ENCODE measurements around the gene PLCB1. TPM values are rescaled to one million over a fixed set of nuclear protein-coding genes. Genes with fewer than 3 reads are reported as not detected.
A peak's percentile ranks its signal among the peaks of the same experiment; 100 is the strongest.

PLCB1 gene
- polyA plus RNA-seq, 3 donors = 36.5 to 51.1 (median 46.4) TPM

GRCh38 chr20:8399947-8400346 is 267.9 kb downstream of the PLCB1 start:
- no peak for DNase-seq (ENCODE audit: extremely low read depth in 1 of 11, low read depth in 9 of 11, low spot score in 4 of 11)

- DNase-seq (ENCODE audit: extremely low read depth in 1 of 11, low read depth in 9 of 11, low spot score in 4 of 11) = no peak
Observed at GRCh38 chr20:8400486-8400885, 268.4 kb downstream of the PLCB1 start.

DNA sequence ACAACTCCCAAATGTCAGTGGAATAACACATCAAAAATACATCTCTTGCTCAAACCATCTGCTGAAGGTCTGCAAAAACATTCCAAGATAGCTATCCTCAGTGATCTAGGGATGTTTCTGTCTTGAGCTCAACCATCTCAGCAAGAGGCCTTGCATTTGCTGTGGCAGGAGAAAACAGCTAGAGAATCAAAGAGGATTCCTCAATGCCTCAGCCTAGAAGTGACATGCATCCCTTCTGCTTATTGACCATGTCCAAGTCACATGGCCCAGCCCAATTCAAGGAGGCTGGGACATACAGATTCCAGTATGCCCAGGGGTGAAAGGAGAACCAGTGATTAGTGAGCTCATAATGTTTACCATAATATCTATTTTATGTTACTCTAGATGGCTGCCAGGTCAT is 269.5 kb downstream of the PLCB1 start:
- DNase-seq (ENCODE audit: extremely low read depth in 1 of 11, low read depth in 9 of 11, low spot score in 4 of 11) = no peak

DNA sequence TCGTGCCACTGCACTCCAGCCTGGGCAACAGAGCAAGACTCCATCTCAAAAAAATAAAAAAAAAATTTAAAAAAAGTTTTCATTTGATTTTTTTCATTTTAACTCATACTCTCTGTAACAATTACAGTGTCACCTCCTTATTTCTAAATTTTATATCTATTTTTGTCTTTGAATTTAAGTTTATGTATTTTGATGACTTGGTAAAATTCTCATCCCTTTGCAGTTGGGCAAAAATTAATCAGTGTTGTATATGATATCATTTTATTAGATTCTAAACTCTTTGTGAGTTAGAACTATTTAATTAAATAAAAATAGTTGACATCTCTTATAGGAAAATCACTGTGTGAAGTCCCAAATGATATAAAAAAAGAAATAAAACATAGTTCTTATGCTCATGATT is 270.7 kb downstream of the PLCB1 start:
- DNase-seq (ENCODE audit: extremely low read depth in 1 of 11, low read depth in 9 of 11, low spot score in 4 of 11) = no peak

GRCh38 chr20:8404912-8405635 is 273.0 kb downstream of the PLCB1 start:
- no peak for DNase-seq (ENCODE audit: extremely low read depth in 1 of 11, low read depth in 9 of 11, low spot score in 4 of 11)

- no peak for DNase-seq (ENCODE audit: extremely low read depth in 1 of 11, low read depth in 9 of 11, low spot score in 4 of 11)
Observed at GRCh38 chr20:8406391-8406790, 274.3 kb downstream of the PLCB1 start.

- no peak for DNase-seq (ENCODE audit: extremely low read depth in 1 of 11, low read depth in 9 of 11, low spot score in 4 of 11)
Observed at GRCh38 chr20:8408587-8409307, 276.7 kb downstream of the PLCB1 start.

DNA sequence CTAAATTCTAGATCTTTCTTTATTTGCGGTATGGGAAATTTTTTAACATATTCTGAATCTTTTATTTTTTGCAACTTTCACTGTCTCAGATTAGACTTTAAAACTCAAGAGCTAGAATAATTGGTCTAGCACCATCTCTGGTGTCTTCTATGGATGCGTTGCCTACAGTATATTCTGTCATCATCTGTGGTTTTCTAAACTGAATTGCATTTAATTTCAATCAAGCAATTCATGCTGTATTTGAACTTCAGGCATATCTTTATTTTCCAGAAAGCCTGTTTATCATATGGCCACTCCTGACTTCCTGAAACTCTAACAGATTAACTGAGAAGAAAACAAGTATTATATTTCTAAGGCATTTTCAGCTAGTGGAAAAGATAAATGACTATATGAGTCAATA is 281.6 kb downstream of the PLCB1 start:
- DNase-seq (ENCODE audit: extremely low read depth in 1 of 11, low read depth in 9 of 11, low spot score in 4 of 11) = no peak

DNA sequence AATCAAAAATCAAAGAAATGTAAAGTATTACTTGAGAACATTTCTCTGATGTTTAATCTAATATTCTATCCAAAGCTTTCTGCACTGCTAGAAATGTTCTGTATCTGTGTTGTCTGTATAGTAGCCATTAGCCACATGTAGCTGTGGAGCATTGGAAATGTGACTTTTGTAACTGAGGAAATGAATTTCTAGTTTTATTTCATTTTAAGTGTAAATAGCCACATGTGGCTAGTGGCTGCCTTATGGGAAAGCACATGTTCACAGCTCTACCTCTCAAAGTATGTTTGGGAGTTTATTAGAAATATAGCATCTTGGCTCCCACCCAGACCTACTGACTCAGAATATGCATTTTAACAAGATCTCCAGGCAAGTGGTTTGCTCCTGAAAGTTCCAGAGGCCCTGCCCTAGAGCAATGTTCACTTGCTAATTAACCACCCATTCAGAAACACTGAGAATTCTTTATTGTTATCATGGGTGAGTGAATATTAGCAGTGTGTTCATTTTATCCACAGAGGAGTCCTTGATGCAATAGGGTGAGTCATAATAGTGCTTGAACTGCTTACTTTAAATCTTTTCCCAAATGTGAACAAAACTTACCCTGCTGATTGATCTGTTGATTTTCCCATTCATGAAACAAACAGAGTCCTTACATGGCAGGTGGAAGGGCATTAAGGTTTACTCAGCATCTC is 282.7 kb downstream of the PLCB1 start:
- no peak for DNase-seq (ENCODE audit: extremely low read depth in 1 of 11, low read depth in 9 of 11, low spot score in 4 of 11)

DNA sequence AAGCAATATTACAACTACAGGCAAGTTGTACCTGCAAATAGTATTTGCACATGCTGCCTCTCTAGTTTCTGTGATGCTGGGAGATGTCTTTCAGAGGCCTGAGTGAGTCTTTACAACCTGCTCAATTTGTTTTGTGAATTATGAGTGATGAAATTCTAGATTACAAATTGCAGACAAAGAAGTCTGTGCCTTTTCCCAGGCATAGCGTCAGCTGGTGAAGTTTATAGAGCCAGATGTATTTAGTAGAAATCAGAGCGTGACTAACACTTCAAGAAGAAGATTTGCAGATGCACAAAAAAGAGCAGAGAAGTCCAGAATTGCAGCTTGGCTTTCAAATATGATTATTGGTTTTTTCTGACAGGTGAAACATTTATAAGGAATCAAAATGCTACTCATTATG is 289.9 kb downstream of the PLCB1 start:
- no peak for DNase-seq (ENCODE audit: extremely low read depth in 1 of 11, low read depth in 9 of 11, low spot score in 4 of 11)

GRCh38 chr20:8423482-8423881 is 291.4 kb downstream of the PLCB1 start:
- no peak for DNase-seq (ENCODE audit: extremely low read depth in 1 of 11, low read depth in 9 of 11, low spot score in 4 of 11)

- DNase-seq (ENCODE audit: extremely low read depth in 1 of 11, low read depth in 9 of 11, low spot score in 4 of 11) = no peak
Observed at GRCh38 chr20:8424010-8424409, 291.9 kb downstream of the PLCB1 start.

DNA sequence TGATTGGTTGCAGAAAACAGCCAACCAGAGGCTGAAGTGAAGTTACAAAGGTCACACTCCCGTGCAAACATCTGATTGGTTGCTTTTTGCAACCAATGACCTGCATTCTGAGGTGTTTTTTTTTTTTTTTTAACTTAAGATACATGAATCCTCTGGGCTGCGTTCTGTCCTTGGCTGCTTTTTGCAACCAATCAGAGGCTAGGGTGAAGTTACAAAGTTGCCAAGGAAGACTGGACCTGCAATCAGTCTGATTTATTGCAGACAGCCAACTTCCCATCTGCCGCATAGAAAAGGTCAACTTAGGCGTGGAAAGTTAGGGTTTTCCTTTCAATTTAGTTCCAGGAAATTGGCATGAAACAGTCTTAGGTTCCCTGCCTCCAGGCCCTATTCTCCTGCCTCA is 292.9 kb downstream of the PLCB1 start:
- DNase-seq (ENCODE audit: extremely low read depth in 1 of 11, low read depth in 9 of 11, low spot score in 4 of 11) = no peak

- no peak for DNase-seq (ENCODE audit: extremely low read depth in 1 of 11, low read depth in 9 of 11, low spot score in 4 of 11)
Observed at GRCh38 chr20:8425802-8426201, 293.7 kb downstream of the PLCB1 start.

DNA sequence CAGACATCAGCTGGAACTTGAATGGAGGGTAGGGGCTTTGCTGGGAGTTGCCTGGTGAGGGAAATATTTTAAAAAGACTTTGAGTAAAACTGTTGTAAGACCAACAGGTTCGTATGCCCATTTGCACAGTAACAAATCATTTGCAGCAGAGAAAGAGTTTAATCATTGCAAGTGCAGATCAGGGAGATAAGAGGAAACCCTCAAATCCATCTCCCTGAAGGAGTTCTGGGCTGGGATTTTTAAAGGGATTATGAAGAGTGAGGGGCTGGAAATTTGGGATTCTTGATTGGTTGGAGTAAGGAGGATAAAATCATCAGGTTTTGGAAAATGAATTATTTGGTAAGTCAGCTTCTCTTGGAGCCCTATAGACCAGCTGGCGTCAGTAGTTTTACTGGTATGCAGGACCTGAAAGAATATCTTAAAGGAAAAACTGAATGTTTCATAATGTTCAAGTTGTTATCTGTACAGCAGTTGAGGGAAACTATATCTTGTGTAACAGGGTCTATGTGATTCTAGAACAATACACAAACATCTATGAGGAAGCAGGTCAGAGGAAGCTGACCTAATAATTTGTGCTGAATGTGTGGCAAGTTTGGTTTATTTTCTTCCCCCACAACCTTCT is 295.5 kb downstream of the PLCB1 start:
- no peak for DNase-seq (ENCODE audit: extremely low read depth in 1 of 11, low read depth in 9 of 11, low spot score in 4 of 11)

GRCh38 chr20:8428988-8429387 is 296.9 kb downstream of the PLCB1 start:
- no peak for DNase-seq (ENCODE audit: extremely low read depth in 1 of 11, low read depth in 9 of 11, low spot score in 4 of 11)

DNA sequence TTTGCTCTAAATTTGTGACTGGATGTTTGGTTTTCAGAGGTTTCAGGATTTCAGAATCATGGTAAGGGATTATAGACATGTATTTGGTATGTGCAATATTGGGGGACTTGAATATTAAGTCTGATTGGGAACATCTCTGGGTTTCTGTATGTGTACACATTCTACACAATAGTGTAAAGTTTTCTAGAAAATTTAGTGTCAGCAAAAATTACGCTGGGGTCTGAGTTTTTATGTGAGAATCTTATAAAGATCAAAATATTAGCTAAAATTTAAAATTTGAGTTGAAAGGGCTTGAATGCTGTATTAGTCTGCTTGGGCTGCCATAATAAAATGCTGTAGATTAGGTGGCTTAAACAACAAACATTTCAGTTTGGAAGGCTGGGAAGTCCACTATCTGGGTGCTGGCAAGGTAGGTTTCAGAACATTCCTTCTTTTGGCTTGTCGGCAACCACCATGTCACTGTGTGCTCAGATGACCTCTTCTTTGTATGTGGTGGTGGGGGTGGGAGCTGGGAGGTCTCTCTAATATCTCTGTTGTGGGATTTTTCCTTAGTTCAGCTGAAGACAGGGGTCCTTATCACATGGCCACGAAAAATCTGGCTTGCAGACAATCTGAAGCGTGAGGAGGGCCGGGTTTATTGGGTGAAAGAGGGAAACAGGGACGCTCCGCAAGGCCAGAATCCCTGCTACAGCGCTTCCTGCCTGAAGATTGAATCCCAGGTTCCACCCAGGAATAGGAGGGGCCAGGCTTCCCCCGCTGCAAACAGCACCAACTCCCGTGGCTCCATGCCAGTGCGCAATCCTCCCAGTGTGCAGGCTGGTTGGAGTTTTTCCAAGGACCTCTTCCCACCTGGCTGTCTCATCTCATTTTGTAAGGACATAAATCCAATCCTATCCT is 299.7 kb downstream of the PLCB1 start:
- peak in 3 of 11 donors; percentile 31 to 50 (median 39) for DNase-seq (ENCODE audit: extremely low read depth in 1 of 11, low read depth in 9 of 11, low spot score in 4 of 11)

DNA sequence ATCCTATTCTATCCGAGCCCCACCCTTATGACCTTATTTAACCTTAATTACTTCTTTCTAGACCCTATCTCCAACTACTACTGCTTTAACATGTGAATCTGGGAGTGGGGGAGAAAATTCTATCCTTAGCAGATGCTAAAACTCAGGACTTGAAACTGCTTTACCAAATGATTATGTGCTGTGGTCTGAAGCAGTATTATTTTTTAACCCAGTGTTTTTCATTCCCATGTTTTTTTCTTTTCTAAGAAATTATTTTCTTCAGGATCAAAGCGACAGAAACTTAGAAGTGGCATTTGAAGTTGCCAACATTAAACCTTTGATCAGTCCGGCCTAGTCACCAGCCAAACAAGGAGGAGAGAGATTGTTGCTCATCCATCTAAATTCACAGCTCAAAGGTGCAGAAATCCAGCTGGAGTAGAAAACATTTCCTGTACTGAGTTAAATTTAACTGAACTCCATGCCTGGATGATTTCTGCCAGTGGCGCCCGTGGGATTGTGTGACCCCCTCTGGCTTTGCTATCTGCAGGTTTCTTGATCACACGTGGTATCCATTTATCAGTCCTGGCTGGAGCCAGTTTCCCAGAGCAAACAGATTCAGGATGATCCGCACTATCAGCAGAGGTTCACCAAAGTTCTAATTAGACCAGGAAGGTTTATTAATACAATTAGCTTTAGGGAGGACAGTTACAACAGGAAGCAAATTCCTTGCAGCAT is 300.5 kb downstream of the PLCB1 start:
- DNase-seq (ENCODE audit: extremely low read depth in 1 of 11, low read depth in 9 of 11, low spot score in 4 of 11) = peak in 1 of 11 donors; percentile 22

Measured in renal cortex interstitium (tissue), 11 donors.